Right atrium auricular region (tissue), 2 donors: ENCODE results near the gene CPNE5. TPM values are rescaled to one million over a fixed set of nuclear protein-coding genes. Genes with fewer than 3 reads are reported as not detected.

ENCODE experiments used
- DNase-seq: peaks from one replicate; pipeline ENCODE4 v3.0.0-alpha.2; 2019; ENCODE audit warnings: low spot score
- H3K27ac ChIP-seq, 2 donors: fragments of 200-600 bp; sonication (generic); 1 replicate in 1 of 2; 2 replicates in 1 of 2; pipeline ENCODE4 v1.5.1; 2016 to 2019
- H3K27me3 ChIP-seq, 2 donors: fragments of 200-600 bp; sonication (generic); one replicate each; pipeline versions ENCODE4 v1.5.1 to v1.6.0; 2017 to 2019
- H3K36me3 ChIP-seq: fragments of 200-600 bp; sonication (generic); one replicate; pipeline ENCODE4 v1.5.1; 2016
- H3K4me1 ChIP-seq, 2 donors: fragments of 200-600 bp; sonication (generic); one replicate each; pipeline versions ENCODE4 v1.5.1 to v1.6.0; 2017 to 2019
- H3K4me3 ChIP-seq, 2 donors: fragments of 200-600 bp; sonication (generic); 1 replicate in 1 of 2; 2 replicates in 1 of 2; pipeline ENCODE4 v1.5.1; 2017 to 2019; ENCODE audit warnings: mild to moderate bottlenecking in 1 of 2, moderate library complexity in 1 of 2
- H3K9me3 ChIP-seq, 2 donors: fragments of 200-600 bp; sonication (generic); one replicate each; pipeline ENCODE4 v1.5.1; 2019
- total RNA-seq, 2 donors: library from RNA; depleted of rRNA; stranded (reverse); fragments of >200 nt; gene quantifications; one replicate each; pipeline ENCODE4 v1.1.0, GENCODE V29; 2016
- TF ChIP-seq, protein P1 (sequence below), 2 donors: fragments of 200-600 bp; sonication (generic); IDR thresholded peaks; one replicate each; pipeline ENCODE4 v1.5.1; 2019; ENCODE audit warnings: antibody characterized with exemption in 2 of 2

Gene CPNE5
- total RNA-seq, 2 donors from 2014 or later = 36.7 to 47.4 TPM

DNA sequence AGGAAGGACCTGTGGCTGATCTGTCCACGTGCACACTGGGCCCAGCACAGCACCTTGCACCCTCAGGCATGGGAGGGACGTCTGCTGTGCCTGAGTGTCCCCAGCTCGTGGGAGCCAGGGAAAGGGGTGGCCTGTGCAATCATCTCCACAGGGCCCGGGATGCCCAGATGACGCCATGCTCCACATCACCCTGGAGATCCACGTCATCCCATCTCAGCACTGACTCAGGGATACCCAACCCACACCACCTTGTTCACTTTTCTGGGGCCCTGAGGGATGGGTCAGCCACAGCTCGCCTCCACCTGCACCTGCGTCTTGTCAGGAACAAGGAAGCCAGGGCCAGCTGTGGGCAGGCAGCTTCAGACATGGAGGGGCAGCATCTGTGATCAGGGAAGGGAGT lies 93.4 kb downstream of the CPNE5 start:
- no peak for DNase-seq
- Histone ChIP-seq H3K27me3 (no peaks in the 10 kb centered on the region), H3K9me3 (no peaks in the 10 kb centered on the region), H3K4me3 (no peak overlapping the region), H3K4me1 (no peaks in the 10 kb centered on the region), H3K27ac (no peak overlapping the region), H3K36me3 (no peaks in the 10 kb centered on the region)
- TF ChIP-seq, protein P1, sequence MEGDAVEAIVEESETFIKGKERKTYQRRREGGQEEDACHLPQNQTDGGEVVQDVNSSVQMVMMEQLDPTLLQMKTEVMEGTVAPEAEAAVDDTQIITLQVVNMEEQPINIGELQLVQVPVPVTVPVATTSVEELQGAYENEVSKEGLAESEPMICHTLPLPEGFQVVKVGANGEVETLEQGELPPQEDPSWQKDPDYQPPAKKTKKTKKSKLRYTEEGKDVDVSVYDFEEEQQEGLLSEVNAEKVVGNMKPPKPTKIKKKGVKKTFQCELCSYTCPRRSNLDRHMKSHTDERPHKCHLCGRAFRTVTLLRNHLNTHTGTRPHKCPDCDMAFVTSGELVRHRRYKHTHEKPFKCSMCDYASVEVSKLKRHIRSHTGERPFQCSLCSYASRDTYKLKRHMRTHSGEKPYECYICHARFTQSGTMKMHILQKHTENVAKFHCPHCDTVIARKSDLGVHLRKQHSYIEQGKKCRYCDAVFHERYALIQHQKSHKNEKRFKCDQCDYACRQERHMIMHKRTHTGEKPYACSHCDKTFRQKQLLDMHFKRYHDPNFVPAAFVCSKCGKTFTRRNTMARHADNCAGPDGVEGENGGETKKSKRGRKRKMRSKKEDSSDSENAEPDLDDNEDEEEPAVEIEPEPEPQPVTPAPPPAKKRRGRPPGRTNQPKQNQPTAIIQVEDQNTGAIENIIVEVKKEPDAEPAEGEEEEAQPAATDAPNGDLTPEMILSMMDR (IDR thresholded peaks at IDR 0.05) = no peak

GRCh38 chr6:36745283-36745682 lies 94.0 kb downstream of the CPNE5 start:
- no peaks in the 10 kb centered on the region for H3K4me1 ChIP-seq
- no peak overlapping the region for H3K4me3 ChIP-seq
- TF ChIP-seq, protein P1 (IDR thresholded peaks at IDR 0.05) = no peak
- H3K27ac ChIP-seq = no peak overlapping the region
- DNase-seq = no peak
- no peaks in the 10 kb centered on the region for H3K27me3 ChIP-seq
- H3K9me3 ChIP-seq = no peaks in the 10 kb centered on the region
- no peaks in the 10 kb centered on the region for H3K36me3 ChIP-seq

DNA sequence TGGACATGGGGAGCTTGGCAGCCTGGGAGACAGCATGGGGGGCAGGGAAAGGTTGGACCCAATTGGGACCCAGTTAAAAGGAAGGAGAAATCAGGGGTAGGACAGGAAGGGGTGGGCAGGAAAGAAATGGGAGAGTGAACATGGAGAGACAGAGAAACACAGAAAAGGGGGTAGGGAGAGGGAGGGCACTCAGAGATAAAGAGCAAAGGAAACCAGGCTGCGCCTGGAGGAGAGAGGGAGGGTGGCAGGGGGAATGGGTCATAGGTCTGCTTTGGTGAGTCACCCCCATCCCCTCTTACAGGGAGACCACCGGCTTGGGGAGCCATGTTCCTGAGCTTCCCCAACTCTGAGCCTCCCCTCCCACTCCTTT lies 95.0 kb downstream of the CPNE5 start:
- TF ChIP-seq, protein P1 (IDR thresholded peaks at IDR 0.05) = no peak
- DNase-seq = no peak

GRCh38 chr6:36743538-36744303 lies 95.5 kb downstream of the CPNE5 start:
- H3K27ac ChIP-seq = no peak overlapping the region
- DNase-seq = no peak
- no peak overlapping the region for H3K4me3 ChIP-seq
- TF ChIP-seq, protein P1 (IDR thresholded peaks at IDR 0.05) = no peak
- H3K36me3 ChIP-seq = no peaks in the 10 kb centered on the region
- H3K27me3 ChIP-seq = no peaks in the 10 kb centered on the region
- H3K4me1 ChIP-seq = no peaks in the 10 kb centered on the region
- H3K9me3 ChIP-seq = no peaks in the 10 kb centered on the region

More for the DNA sequence above, 95.0 kb downstream of the CPNE5 start:
- Histone ChIP-seq H3K4me1 (no peaks in the 10 kb centered on the region), H3K27me3 (no peaks in the 10 kb centered on the region), H3K27ac (no peak overlapping the region), H3K9me3 (no peaks in the 10 kb centered on the region), H3K36me3 (no peaks in the 10 kb centered on the region), H3K4me3 (no peak overlapping the region)

GRCh38 chr6:36743032-36743431 lies 96.2 kb downstream of the CPNE5 start:
- H3K4me3 ChIP-seq = no peak overlapping the region
- TF ChIP-seq, protein P1 (IDR thresholded peaks at IDR 0.05) = no peak
- H3K27me3 ChIP-seq = no peaks in the 10 kb centered on the region
- no peak overlapping the region for H3K27ac ChIP-seq
- no peaks in the 10 kb centered on the region for H3K36me3 ChIP-seq
- no peak for DNase-seq
- H3K9me3 ChIP-seq = no peaks in the 10 kb centered on the region
- no peaks in the 10 kb centered on the region for H3K4me1 ChIP-seq

DNA sequence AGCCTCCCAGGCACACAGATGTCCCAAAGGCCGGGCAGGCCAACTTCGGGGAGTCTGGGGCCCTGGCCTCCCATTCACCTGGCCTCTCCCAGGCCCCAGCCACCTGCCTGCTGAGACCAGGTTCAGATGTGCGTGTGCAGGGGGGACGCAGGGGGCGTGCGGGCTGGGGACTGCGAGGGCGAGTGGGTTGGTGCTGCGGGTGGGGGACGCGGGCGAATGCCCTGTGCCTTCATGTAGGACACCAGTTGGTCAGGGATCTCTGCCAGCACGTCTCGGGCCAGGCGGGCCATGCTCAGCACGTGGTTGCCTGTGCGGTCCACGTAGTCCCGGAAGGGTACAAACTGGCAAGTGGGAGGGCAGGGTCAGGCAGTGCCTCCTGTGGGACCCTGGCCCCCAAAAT lies 97.1 kb downstream of the CPNE5 start:
- Histone ChIP-seq H3K27ac (no peak overlapping the region), H3K4me1 (no peaks in the 10 kb centered on the region), H3K27me3 (no peaks in the 10 kb centered on the region), H3K9me3 (no peaks in the 10 kb centered on the region), H3K4me3 (no peak overlapping the region), H3K36me3 (no peaks in the 10 kb centered on the region)
- no peak for DNase-seq
- TF ChIP-seq, protein P1 (IDR thresholded peaks at IDR 0.05) = no peak
